ENCODE measurements around the gene NR5A2.

NR5A2 gene

GRCh38 chr1:200036619-200037270, 9.2 kb downstream of the NR5A2 start:
- no peak for DNase-seq

GRCh38 chr1:200037501-200037900, 10.0 kb downstream of the NR5A2 start:
- no peak for DNase-seq

- DNase-seq, result no peak
Observed at GRCh38 chr1:200037904-200038303, 10.4 kb downstream of the NR5A2 start.

GRCh38 chr1:200038325-200038980, 10.9 kb downstream of the NR5A2 start:
- no peak for DNase-seq

DNA sequence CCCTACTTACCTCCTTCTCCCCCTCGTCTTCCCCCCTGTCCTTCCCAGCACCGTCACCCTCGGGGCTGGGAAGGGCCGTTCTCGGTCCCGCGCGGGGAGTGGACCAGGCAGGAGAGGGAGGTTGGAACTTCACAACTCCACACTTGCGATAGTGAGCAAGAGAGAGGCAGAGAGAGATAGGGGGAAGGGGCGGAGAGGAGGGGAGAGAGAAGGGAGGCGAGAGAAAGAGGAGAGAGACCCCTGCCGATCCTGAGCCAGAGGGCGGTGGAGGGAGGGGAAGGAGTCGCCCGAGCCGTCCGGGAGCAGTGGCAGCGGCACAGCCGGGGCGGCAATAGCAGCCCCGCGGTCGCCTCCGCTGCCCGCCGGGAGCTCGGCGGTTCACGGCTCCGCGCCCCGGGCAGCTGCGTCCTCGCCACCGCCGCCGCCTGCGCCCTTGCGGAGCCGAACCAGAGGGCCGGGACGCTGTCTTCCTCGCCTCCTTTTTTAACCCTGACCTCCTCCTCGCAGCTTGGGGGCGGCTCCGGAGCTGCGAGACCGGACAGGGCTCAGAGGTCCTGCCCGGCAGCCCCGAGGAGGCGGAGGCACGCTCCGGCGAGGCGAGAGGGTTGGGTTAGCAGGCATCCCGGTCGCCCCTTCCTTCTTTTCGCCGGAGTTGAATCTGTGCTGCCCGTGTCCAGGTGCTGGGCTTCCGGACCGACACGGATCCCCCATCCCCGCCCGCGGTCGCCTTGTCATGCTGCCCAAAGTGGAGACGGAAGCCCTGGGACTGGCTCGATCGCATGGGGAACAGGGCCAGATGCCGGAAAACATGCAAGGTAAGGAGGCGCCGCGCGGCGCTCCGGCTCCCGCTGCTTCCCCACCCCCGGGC, 11.7 kb downstream of the NR5A2 start:
- DNase-seq, result no peak

- no peak for DNase-seq
Observed at GRCh38 chr1:200039849-200040474, 12.5 kb downstream of the NR5A2 start.

DNA sequence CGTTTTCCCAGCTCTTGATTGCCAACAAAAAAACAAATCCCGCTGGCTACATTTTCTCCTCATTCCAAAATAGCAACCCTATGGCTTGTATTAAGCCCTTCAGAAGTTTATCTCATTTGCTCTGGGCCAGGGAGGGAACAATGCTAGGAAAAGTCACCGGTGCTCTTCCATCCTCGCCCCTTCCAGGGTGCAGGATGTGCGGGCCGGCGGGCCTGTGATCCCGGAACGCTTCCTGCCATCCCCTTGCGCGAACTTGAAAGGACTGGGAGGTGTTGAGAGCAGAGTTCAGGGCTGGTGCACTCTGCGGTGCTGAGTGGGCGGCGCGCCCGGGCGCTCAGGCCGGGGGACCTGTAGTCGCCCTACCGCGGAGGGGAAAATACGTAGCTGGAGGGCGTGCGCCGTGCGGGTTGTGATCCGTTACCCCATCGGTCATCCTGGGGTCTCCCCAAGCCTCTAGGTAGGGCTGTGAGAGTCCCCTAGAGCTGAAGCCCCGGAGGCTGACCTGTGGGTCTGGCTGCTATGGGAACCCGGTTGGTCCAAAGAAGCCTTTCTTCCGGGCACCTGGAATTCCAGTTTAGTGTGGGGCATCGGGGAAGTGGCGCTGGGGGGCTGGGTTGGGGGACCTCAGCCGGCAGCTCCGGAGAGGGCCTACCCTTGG, 13.1 kb downstream of the NR5A2 start:
- DNase-seq, result no peak

DNA sequence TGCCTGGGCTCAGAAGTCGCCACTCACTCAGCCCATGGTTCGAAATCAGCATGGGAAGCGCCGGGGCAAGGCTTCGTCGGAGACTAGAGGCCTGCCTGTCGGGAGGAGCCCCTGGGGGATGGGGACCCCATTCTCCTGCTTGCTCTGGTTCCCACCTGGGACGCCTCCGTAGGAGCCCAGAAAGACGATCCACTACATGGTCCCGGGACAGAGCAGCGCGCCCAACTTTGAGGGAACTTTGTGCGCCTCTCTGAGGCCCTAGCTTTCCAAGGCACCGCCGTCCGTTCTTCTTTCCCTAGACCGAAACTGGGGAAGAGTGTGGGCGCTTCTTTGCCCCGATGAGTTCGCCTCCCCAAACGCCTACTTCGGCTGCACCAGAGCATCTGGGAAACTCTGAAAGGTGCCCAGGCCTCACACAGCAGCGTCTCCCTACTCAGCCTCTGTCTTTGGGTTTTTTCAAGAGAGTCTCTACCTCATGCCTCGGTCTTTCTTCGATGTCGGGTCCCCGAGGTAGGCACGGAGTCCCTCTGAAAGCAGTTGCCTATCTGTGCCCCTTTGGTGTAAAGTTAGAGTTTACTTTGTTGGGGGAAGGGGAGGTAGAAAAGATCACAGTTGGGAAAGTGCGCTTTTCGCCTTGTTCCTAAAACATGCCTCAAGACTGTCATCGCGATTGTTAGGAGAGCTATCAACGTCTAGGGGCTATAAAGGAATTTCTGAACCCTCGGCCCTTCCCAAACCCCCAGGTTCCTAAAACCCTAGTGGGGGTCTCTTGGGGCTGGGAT, 14.0 kb downstream of the NR5A2 start:
- DNase-seq, result no peak

GRCh38 chr1:200042119-200042551, 14.6 kb downstream of the NR5A2 start:
- no peak for DNase-seq

DNA sequence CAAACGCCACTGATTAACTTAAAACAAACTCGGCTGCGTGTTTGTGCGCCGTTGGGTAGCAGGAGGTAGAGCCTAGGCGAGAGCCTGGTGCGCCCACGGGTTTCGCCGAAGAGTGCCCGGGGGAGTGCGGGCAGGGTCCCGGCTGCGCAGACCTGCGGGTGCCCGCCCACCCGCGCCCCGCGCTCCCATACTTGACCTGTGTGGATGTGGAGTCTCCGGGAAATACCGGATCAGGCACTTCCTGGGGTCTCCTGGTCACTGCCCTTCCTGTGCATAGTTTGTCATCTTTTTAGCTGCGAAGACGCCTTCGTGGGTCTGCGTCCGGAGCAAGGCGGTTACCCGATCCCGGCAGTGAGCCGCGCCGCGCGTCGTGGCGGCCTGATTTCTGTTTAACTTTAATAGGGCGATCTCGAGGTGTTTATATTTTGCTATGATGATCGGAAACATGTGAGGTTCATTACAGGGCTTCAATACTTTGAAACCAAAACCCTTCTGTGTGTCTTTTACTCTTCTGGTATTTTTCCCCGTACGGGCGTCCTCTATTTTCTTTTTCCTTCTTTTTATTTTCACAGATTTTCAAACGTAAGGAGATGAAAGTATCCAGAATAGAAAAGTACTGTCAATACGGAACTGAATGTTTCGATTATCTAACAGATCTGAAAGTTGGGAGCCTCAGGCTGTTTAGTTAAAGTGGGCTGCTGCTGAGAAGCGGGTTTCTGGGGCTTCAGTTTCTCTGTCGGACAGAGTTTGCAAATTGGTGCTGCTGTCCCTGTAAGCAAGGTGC, 15.2 kb downstream of the NR5A2 start:
- no peak for DNase-seq

DNA sequence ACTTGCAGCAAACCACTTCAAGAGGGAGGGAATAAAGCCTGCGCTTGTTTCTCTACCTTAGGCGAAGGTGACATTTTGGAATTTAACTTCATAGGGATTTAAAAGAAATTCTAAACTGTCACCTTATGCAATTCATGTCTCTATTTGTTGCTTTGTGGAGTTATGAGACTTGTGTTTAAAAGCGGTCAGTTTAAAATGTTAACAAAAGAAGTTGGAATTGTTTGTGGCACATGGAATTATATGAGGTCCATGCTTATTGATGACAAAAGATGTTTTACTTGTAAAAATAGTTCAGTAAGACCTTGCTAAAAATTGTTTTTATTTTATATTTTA, 15.8 kb downstream of the NR5A2 start:
- DNase-seq, result no peak

GRCh38 chr1:200046115-200046514, 18.6 kb downstream of the NR5A2 start:
- DNase-seq, result no peak

- DNase-seq, result no peak
Observed at GRCh38 chr1:200048244-200048643, 20.7 kb downstream of the NR5A2 start.

GRCh38 chr1:200049810-200050209, 22.3 kb downstream of the NR5A2 start:
- no peak for DNase-seq

- DNase-seq, result no peak
Observed at GRCh38 chr1:200051620-200052019, 24.1 kb downstream of the NR5A2 start.

- no peak for DNase-seq
Observed at GRCh38 chr1:200053091-200053490, 25.6 kb downstream of the NR5A2 start.

GRCh38 chr1:200053646-200054045, 26.1 kb downstream of the NR5A2 start:
- no peak for DNase-seq

- DNase-seq, result no peak
Observed at GRCh38 chr1:200058341-200058740, 30.8 kb downstream of the NR5A2 start.

- DNase-seq, result no peak
Observed at GRCh38 chr1:200062143-200062542, 34.6 kb downstream of the NR5A2 start.

DNA sequence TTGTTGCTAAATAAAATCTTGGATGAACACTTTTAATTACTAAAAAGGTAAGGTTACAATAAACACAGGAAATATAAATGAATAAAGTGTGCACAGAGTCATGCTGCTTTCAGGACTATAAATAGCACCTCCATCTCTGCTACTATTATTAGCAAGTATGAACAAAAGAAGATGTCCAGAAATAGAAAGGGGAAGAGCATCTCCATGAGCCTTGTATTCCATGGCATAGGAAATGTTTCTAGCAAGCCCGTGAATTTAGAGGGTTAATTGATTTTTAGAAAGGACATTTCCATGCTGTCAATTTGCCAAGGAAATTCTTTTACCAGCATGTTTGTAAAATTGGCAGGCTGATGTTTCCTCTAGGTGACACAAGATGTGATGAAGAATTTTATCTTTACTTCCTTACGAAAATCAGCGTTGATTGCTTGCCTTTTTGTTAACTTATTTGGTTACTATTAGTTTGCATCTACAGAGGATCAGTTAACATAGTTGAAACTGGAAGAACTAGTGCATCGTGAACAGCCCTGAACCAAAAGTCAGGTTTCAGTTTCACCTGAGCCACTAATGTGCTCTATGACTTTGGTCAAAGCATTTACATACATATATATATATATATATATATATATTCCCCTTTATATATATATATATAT, 45.3 kb downstream of the NR5A2 start:
- DNase-seq, result no peak

DNA sequence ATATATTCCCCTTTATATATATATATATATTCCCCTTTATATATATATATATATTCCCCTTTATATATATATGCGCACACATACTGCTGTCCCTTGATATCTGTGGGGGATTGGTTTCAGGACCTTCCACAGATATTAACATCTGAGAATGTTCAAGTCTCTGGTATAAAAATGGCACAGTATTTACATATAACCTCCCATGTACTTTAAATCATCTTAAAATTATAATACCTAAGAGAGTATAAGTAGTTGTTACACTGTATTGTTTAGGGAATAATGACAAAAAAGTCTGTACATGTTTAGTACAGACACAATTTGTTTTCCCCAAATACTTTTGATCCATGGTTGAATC, 45.8 kb downstream of the NR5A2 start:
- no peak for DNase-seq
